CD14-positive monocyte (primary cell): ENCODE results near the gene TTLL13. TPM values are rescaled to one million over a fixed set of nuclear protein-coding genes. Genes with fewer than 3 reads are reported as not detected.

Experiments used
- DNase-seq, 3 donors: peaks; one replicate each; pipeline ENCODE4 v3.0.0-alpha.2; 2011 to 2022
- H2AFZ ChIP-seq: 2 replicates; pipeline ENCODE4 v1.6.0; 2012; ENCODE audit warnings: mild to moderate bottlenecking, low read depth, low read length, inconsistent platforms; ENCODE audit not compliant: insufficient read depth, poor library complexity, severe bottlenecking
- H3K27ac ChIP-seq, 2 donors: 1 replicate in 1 of 2; 2 replicates in 1 of 2; pipeline ENCODE4 v1.5.1; 2012 to 2013; ENCODE audit warnings: low read length in 2 of 2, control low read depth in 1 of 2, inconsistent platforms in 1 of 2, low read depth in 1 of 2, mild to moderate bottlenecking in 1 of 2
- H3K27me3 ChIP-seq, 2 donors: one replicate each; pipeline versions ENCODE4 v1.6.0 to v1.6.1; 2011 to 2013; ENCODE audit warnings: low read length in 2 of 2; ENCODE audit not compliant: control insufficient read depth in 2 of 2, insufficient read depth in 2 of 2
- H3K36me3 ChIP-seq, 2 donors: replicated peaks in 1 of 2; 1 replicate in 1 of 2; 2 replicates in 1 of 2; pipeline versions ENCODE4 v1.5.1 to v1.6.1; 2012 to 2013; ENCODE audit warnings: low read length in 2 of 2, control low read depth in 1 of 2, inconsistent platforms in 1 of 2, mild to moderate bottlenecking in 1 of 2; ENCODE audit not compliant: insufficient read depth in 2 of 2, control insufficient read depth in 1 of 2
- H3K4me1 ChIP-seq, 2 donors: 1 replicate in 1 of 2; 2 replicates in 1 of 2; pipeline versions ENCODE4 v1.5.1 to v1.6.1; 2012 to 2013; ENCODE audit warnings: low read length in 2 of 2, control low read depth in 1 of 2, inconsistent platforms in 1 of 2, mild to moderate bottlenecking in 1 of 2, moderate library complexity in 1 of 2; ENCODE audit not compliant: insufficient read depth in 2 of 2, control insufficient read depth in 1 of 2
- H3K4me2 ChIP-seq: replicated peaks from 2 replicates; pipeline ENCODE3; 2012; ENCODE audit warnings: low read length, moderate library complexity, mild to moderate bottlenecking; ENCODE audit not compliant: poor library complexity, severe bottlenecking; ENCODE audit errors: extremely low read depth
- H3K4me3 ChIP-seq, 3 experiments: fragments of 200-600 bp in 1 of 3; sonication (generic) in 1 of 3; replicated peaks in 1 of 3; 1 replicate in 2 of 3; 2 replicates in 1 of 3; pipeline ENCODE4 v1.5.1; 2011 to 2013; ENCODE audit warnings: low read length in 3 of 3, mild to moderate bottlenecking in 3 of 3, control low read depth in 2 of 3, low read depth in 2 of 3, inconsistent platforms in 1 of 3, moderate library complexity in 1 of 3
- H3K79me2 ChIP-seq: 2 replicates; pipeline ENCODE4 v1.6.0; 2012; ENCODE audit warnings: mild to moderate bottlenecking, control low read depth, inconsistent platforms, low read length, moderate library complexity; ENCODE audit not compliant: insufficient read depth
- H3K9ac ChIP-seq: 2 replicates; pipeline ENCODE4 v1.6.0; 2017; ENCODE audit warnings: low read length, mild to moderate bottlenecking; ENCODE audit not compliant: insufficient read depth, poor library complexity, severe bottlenecking
- H3K9me3 ChIP-seq, 2 donors: replicated peaks in 1 of 2; 1 replicate in 1 of 2; 2 replicates in 1 of 2; pipeline versions ENCODE4 v1.5.1 to v1.6.1; 2012 to 2013; ENCODE audit warnings: low read length in 2 of 2, control low read depth in 1 of 2; ENCODE audit not compliant: control insufficient read depth in 1 of 2, insufficient read depth in 1 of 2
- H4K20me1 ChIP-seq: 2 replicates; pipeline ENCODE4 v1.6.0; 2012; ENCODE audit warnings: mild to moderate bottlenecking, low read length, control low read depth, moderate library complexity; ENCODE audit not compliant: insufficient read depth
- H3K27ac Mint-ChIP-seq, 7 donors: one replicate each; pipeline ENCODE4 v1.8.0; 2020; ENCODE audit warnings: mild to moderate bottlenecking in 7 of 7, mixed read lengths in 7 of 7, moderate library complexity in 6 of 7, inconsistent platforms in 2 of 7
- H3K27me3 Mint-ChIP-seq, 3 donors: one replicate each; pipeline ENCODE4 v1.8.0; 2021 to 2022; ENCODE audit warnings: low read depth in 3 of 3, mild to moderate bottlenecking in 3 of 3, mixed read lengths in 3 of 3, moderate library complexity in 3 of 3, inconsistent platforms in 1 of 3
- H3K36me3 Mint-ChIP-seq, 2 donors: one replicate each; pipeline ENCODE4 v1.8.0; 2020; ENCODE audit warnings: mixed read lengths in 2 of 2, inconsistent platforms in 1 of 2, mild to moderate bottlenecking in 1 of 2
- H3K4me1 Mint-ChIP-seq: one replicate; pipeline ENCODE4 v1.8.0; 2020; ENCODE audit warnings: mild to moderate bottlenecking, mixed read lengths
- H3K4me3 Mint-ChIP-seq, 2 donors: one replicate each; pipeline ENCODE4 v1.8.0; 2020; ENCODE audit warnings: mild to moderate bottlenecking in 2 of 2, mixed read lengths in 2 of 2, moderate library complexity in 1 of 2
- H3K9me3 Mint-ChIP-seq, 7 donors: one replicate each; pipeline ENCODE4 v1.8.0; 2020 to 2022; ENCODE audit warnings: mixed read lengths in 7 of 7, mild to moderate bottlenecking in 6 of 7, moderate library complexity in 6 of 7, inconsistent platforms in 2 of 7
- WGBS: methylation state at CpG from one replicate; pipeline ENCODE4 v1.1.5; 2013; ENCODE audit warnings: missing lambda C conversion rate; ENCODE audit not compliant: insufficient coverage; 5-methylcytosine and 5-hydroxymethylcytosine counted together
- intact Hi-C, 2 donors: fragments of 100-400 bp; cut with micrococcal nuclease; formaldehyde crosslinking; loops; one replicate each; pipeline versions ENCODE4 v1.15.0 to v1.15.1; 2023
- polyA plus RNA-seq, 3 donors: library from polyadenylated mRNA; depleted of rRNA in 1 of 3; unstranded in 2 of 3; stranded (reverse) in 1 of 3; fragments of 300-500 nt in 2 of 3; fragments of >200 nt in 1 of 3; fragmentation: Illumina TruSeq in 2 of 3; gene quantifications; 1 replicate in 2 of 3; 2 replicates in 1 of 3; pipeline ENCODE4 v1.2.3, GENCODE V29; 2012 to 2021
- TF ChIP-seq, protein P1 (sequence below): fragments of 200-600 bp; IDR thresholded peaks from one replicate; pipeline ENCODE4 v1.8.0; 2022; ENCODE audit warnings: antibody characterized with exemption, mild to moderate bottlenecking

The TTLL13 gene
- polyA plus RNA-seq, 3 donors, result 0.08 to 0.13 TPM; not detected in 1

- peaks cover 0 to 2% (median 0%) of the 10 kb centered on the region in 7 donors for H3K9me3 Mint-ChIP-seq
- no peak overlapping the region for H3K4me3 Mint-ChIP-seq
Measured at GRCh38 chr15:90211009-90211408, 38.3 kb upstream of the TTLL13 start.

GRCh38 chr15:90211440-90212143 lies 37.8 kb upstream of the TTLL13 start:
- intact Hi-C loops, result no loop called here
- WGBS, result 12% methylated on average over 5 of the region's 13 CpGs
- Histone ChIP-seq H3K4me3 (peak overlapping the region in 1 of 3 experiments; percentile 6), H3K27ac (peak overlapping the region in 1 of 2 donors; percentile 23), H4K20me1 (peaks cover 96% of the 10 kb centered on the region), H3K4me1 (peaks cover 21 to 44% of the 10 kb centered on the region in 2 donors), H3K9ac (peak overlapping the region; percentile 2), H2AFZ (no peak overlapping the region), H3K9me3 (no peaks in the 10 kb centered on the region), H3K36me3 (peaks cover 34 to 80% of the 10 kb centered on the region in 2 donors), H3K79me2 (peaks cover 88% of the 10 kb centered on the region), H3K4me2 (peak overlapping the region; percentile 14), H3K27me3 (no peaks in the 10 kb centered on the region)
- TF ChIP-seq, protein P1, sequence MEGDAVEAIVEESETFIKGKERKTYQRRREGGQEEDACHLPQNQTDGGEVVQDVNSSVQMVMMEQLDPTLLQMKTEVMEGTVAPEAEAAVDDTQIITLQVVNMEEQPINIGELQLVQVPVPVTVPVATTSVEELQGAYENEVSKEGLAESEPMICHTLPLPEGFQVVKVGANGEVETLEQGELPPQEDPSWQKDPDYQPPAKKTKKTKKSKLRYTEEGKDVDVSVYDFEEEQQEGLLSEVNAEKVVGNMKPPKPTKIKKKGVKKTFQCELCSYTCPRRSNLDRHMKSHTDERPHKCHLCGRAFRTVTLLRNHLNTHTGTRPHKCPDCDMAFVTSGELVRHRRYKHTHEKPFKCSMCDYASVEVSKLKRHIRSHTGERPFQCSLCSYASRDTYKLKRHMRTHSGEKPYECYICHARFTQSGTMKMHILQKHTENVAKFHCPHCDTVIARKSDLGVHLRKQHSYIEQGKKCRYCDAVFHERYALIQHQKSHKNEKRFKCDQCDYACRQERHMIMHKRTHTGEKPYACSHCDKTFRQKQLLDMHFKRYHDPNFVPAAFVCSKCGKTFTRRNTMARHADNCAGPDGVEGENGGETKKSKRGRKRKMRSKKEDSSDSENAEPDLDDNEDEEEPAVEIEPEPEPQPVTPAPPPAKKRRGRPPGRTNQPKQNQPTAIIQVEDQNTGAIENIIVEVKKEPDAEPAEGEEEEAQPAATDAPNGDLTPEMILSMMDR, result no peak
- peaks cover 0 to 2% (median 0%) of the 10 kb centered on the region in 7 donors for H3K9me3 Mint-ChIP-seq
- DNase-seq, result peak in 1 of 3 donors; percentile 58
- H3K36me3 Mint-ChIP-seq, result peaks cover 46 to 82% of the 10 kb centered on the region in 2 donors
- H3K4me1 Mint-ChIP-seq, result peaks cover 53% of the 10 kb centered on the region
- H3K4me3 Mint-ChIP-seq, result peak overlapping the region in 1 of 2 donors; percentile 15
- H3K27ac Mint-ChIP-seq, result peak overlapping the region in 5 of 7 donors; percentile 30 to 70 (median 37)
- H3K27me3 Mint-ChIP-seq, result peaks cover 0 to 2% (median 0%) of the 10 kb centered on the region in 3 donors

More at GRCh38 chr15:90211009-90211408, 38.3 kb upstream of the TTLL13 start:
- 79% methylated on average over 8 of the region's 9 CpGs for WGBS
- H3K27me3 ChIP-seq, result no peaks in the 10 kb centered on the region
- TF ChIP-seq, protein P1, result no peak
- H3K4me3 ChIP-seq, result peak overlapping the region in 1 of 3 experiments; percentile 6
- peaks cover 23 to 50% of the 10 kb centered on the region in 2 donors for H3K4me1 ChIP-seq
- peak overlapping the region; percentile 2 for H3K9ac ChIP-seq
- peak overlapping the region in 4 of 7 donors; percentile 13 to 69 (median 38) for H3K27ac Mint-ChIP-seq
- H3K9me3 ChIP-seq, result no peaks in the 10 kb centered on the region
- H3K27me3 Mint-ChIP-seq, result peaks cover 0 to 2% (median 0%) of the 10 kb centered on the region in 3 donors
- peaks cover 32 to 78% of the 10 kb centered on the region in 2 donors for H3K36me3 ChIP-seq
- H3K4me1 Mint-ChIP-seq, result peaks cover 59% of the 10 kb centered on the region
- peak overlapping the region; percentile 14 for H3K4me2 ChIP-seq
- H4K20me1 ChIP-seq, result peaks cover 96% of the 10 kb centered on the region
- no peak overlapping the region for H2AFZ ChIP-seq
- intact Hi-C loops, result no loop called here
- no peak for DNase-seq
- peak overlapping the region in 1 of 2 donors; percentile 23 for H3K27ac ChIP-seq
- peaks cover 90% of the 10 kb centered on the region for H3K79me2 ChIP-seq
- H3K36me3 Mint-ChIP-seq, result peaks cover 49 to 82% of the 10 kb centered on the region in 2 donors
